GDM1 (cell line): ENCODE results near the gene PRR33.

ENCODE experiments used
- DNase-seq: peaks from one replicate; lab custom pipeline; 2025; lab: John Stamatoyannopoulos, UW

Gene PRR33

GRCh38 chr11:1847006-1847735 is 44.5 kb downstream of the PRR33 start:
- no peak for DNase-seq

- DNase-seq, result no peak
Measured at GRCh38 chr11:1846453-1846932, 45.2 kb downstream of the PRR33 start.

GRCh38 chr11:1845561-1846452 is 45.9 kb downstream of the PRR33 start:
- DNase-seq, result no peak

GRCh38 chr11:1845095-1845429 is 46.6 kb downstream of the PRR33 start:
- no peak for DNase-seq

- peak; percentile 59 for DNase-seq
Measured at GRCh38 chr11:1844221-1845094, 47.2 kb downstream of the PRR33 start.

GRCh38 chr11:1843796-1844195 is 47.9 kb downstream of the PRR33 start:
- no peak for DNase-seq

GRCh38 chr11:1843098-1843473 is 48.6 kb downstream of the PRR33 start:
- DNase-seq, result no peak

GRCh38 chr11:1842149-1843097 is 49.3 kb downstream of the PRR33 start:
- no peak for DNase-seq

GRCh38 chr11:1841511-1842148 is 50.1 kb downstream of the PRR33 start:
- no peak for DNase-seq

GRCh38 chr11:1840780-1841480 is 50.8 kb downstream of the PRR33 start:
- no peak for DNase-seq

- DNase-seq, result peak; percentile 76
Measured at GRCh38 chr11:1839924-1840779, 51.5 kb downstream of the PRR33 start.

- no peak for DNase-seq
Measured at GRCh38 chr11:1839204-1839923, 52.3 kb downstream of the PRR33 start.

- no peak for DNase-seq
Measured at GRCh38 chr11:1838426-1839144, 53.1 kb downstream of the PRR33 start, which contains the start of gene TNNI2. TNNI2 (plus strand) TSS chr11:1838981; CDS start chr11:1839697, 716 bp downstream.
